ENCODE measurements around the gene CUX1. TPM values are rescaled to one million over a fixed set of nuclear protein-coding genes. Genes with fewer than 3 reads are reported as not detected.
"Not testable (repeated sequence)": the region's sequence is repeated elsewhere in the genome, so short reads cannot be mapped to it uniquely, and the experiment has no call there.

The CUX1 gene
- total RNA-seq, 1 donor from 2014 or later, result 15.1 TPM

- no peak for DNase-seq (ENCODE audit: low read depth in 2 of 2)
Observed at GRCh38 chr7:101869026-101869900, 51.8 kb downstream of the CUX1 start.

- no peak for DNase-seq (ENCODE audit: low read depth in 2 of 2)
Observed at GRCh38 chr7:101869901-101870290, 52.5 kb downstream of the CUX1 start.

- no peak for DNase-seq (ENCODE audit: low read depth in 2 of 2)
Observed at GRCh38 chr7:101870361-101871062, 53.1 kb downstream of the CUX1 start.

- DNase-seq (ENCODE audit: low read depth in 2 of 2), result no peak
Observed at GRCh38 chr7:101871351-101871750, 53.9 kb downstream of the CUX1 start.

GRCh38 chr7:101874028-101874427, 56.6 kb downstream of the CUX1 start:
- DNase-seq (ENCODE audit: low read depth in 2 of 2), result no peak

- no peak for DNase-seq (ENCODE audit: low read depth in 2 of 2)
Observed at GRCh38 chr7:101875283-101875846, 57.9 kb downstream of the CUX1 start.

GRCh38 chr7:101877882-101878591, 60.6 kb downstream of the CUX1 start:
- no peak for DNase-seq (ENCODE audit: low read depth in 2 of 2)

- no peak for DNase-seq (ENCODE audit: low read depth in 2 of 2)
Observed at GRCh38 chr7:101878938-101879337, 61.5 kb downstream of the CUX1 start.

- DNase-seq (ENCODE audit: low read depth in 2 of 2), result no peak
Observed at GRCh38 chr7:101879565-101879964, 62.1 kb downstream of the CUX1 start.

GRCh38 chr7:101880282-101881054, 63.0 kb downstream of the CUX1 start:
- DNase-seq (ENCODE audit: low read depth in 2 of 2), result no peak

GRCh38 chr7:101882005-101882421, 64.6 kb downstream of the CUX1 start:
- peak in 1 of 2 donors; percentile 68 for DNase-seq (ENCODE audit: low read depth in 2 of 2)

- peak; percentile 99 for DNase-seq (ENCODE audit: low read depth in 2 of 2)
Observed at GRCh38 chr7:101882595-101883564, 65.5 kb downstream of the CUX1 start.

- no peak for DNase-seq (ENCODE audit: low read depth in 2 of 2)
Observed at GRCh38 chr7:101884671-101885596, 67.5 kb downstream of the CUX1 start.

GRCh38 chr7:101885597-101885955, 68.2 kb downstream of the CUX1 start:
- DNase-seq (ENCODE audit: low read depth in 2 of 2), result no peak

GRCh38 chr7:101887352-101887751, 69.9 kb downstream of the CUX1 start:
- not testable (repeated sequence) for DNase-seq (ENCODE audit: low read depth in 2 of 2)

- DNase-seq (ENCODE audit: low read depth in 2 of 2), result not testable (repeated sequence)
Observed at GRCh38 chr7:101888564-101888963, 71.1 kb downstream of the CUX1 start.

- no peak for DNase-seq (ENCODE audit: low read depth in 2 of 2)
Observed at GRCh38 chr7:101890749-101891523, 73.5 kb downstream of the CUX1 start.

All from dermis microvascular lymphatic vessel endothelial cell (primary cell).